DND-41 (cell line): Measurements from ENCODE around the gene GJD2.

Experiments used
- CTCF ChIP-seq: IDR thresholded peaks from 2 replicates; pipeline ENCODE4 v1.5.1; 2012; ENCODE audit warnings: borderline replicate concordance, low read length, moderate library complexity, mild to moderate bottlenecking; ENCODE audit not compliant: poor library complexity, severe bottlenecking; ENCODE audit errors: extremely low read depth
- EZH2 ChIP-seq: IDR thresholded peaks from 3 replicates; pipeline ENCODE4 v1.6.1; 2012; ENCODE audit warnings: borderline replicate concordance, low read depth, mild to moderate bottlenecking, moderate library complexity, low read length, inconsistent platforms; ENCODE audit not compliant: severe bottlenecking

DNA sequence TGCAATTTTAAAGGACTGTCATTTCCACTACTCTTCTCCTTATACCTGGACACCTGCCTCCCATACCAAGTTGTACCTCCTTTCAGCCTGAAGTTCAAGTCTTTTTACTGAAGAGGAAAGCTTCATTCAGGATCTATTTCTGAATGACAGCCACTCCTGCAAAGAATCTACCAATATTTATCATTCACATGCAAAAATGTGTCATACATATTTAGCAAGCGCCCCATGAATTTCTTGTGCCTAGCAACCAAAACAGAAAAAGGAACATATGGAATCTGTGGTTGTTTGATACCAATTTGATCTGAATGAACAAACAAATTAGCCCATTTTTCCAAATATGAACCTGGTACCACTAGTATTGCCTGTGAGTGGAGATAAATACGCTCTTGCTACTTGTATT is 16.8 kb downstream of the GJD2 start:
- TF ChIP-seq CTCF = no peak
- TF ChIP-seq EZH2 = no peak
